Measurements from ENCODE around the gene OR1F1.

The OR1F1 gene

DNA sequence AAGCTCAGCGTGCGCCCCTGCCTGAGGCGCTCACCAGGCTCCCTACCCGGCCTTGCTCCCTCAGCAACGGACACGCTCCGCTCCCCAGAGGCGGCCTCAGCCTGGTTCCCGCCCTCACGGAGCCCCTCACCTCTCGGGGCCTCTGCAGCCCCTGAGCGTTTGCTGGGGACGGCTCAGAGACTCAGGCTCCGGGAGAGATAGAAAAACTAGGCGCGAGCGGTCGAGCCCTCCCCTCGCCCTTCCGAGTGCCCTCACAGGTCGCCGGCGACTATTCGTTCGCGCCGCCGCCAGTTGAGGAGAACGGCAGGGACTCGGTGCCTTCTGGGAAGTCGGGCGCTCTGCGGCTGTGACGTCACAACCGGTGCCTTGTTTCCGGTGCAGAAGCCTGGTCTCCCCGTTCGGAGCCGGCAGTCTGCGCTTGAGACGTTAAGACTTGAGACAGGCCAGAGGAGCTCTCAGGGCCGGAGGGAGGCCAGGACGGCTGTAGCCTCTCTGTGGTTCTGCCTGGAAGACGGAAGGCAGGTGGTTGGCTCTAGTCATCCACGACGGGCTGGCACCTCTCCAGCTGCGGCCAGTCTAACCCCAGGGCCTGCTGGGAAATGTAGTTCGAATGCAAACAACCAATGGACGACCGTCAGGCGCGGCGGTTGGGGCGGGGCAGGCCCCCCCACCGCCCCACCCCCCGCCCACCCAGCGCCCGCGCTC is 47.0 kb downstream of the OR1F1 start, which contains the start of gene ZNF200:
TSS of gene ZNF200 (minus strand) at position 302 of the 705 bp plus-strand sequence. CDS start 1,403 bp downstream, outside the sequence.
- peak within 1 kb of the TSS; percentile 98 for H3K4me3 Mint-ChIP-seq
- peaks cover 23% of the 10 kb centered on the region for H3K4me1 Mint-ChIP-seq
- peaks cover 37% of the 10 kb centered on the region for H3K36me3 Mint-ChIP-seq
- H3K27me3 Mint-ChIP-seq, result no peaks in the 10 kb centered on the region
- peak within 1 kb of the TSS; percentile 98 for H3K27ac Mint-ChIP-seq
- ATAC-seq, result peak; percentile 97
- peaks cover 10% of the 10 kb centered on the region for H3K9me3 Mint-ChIP-seq

DNA sequence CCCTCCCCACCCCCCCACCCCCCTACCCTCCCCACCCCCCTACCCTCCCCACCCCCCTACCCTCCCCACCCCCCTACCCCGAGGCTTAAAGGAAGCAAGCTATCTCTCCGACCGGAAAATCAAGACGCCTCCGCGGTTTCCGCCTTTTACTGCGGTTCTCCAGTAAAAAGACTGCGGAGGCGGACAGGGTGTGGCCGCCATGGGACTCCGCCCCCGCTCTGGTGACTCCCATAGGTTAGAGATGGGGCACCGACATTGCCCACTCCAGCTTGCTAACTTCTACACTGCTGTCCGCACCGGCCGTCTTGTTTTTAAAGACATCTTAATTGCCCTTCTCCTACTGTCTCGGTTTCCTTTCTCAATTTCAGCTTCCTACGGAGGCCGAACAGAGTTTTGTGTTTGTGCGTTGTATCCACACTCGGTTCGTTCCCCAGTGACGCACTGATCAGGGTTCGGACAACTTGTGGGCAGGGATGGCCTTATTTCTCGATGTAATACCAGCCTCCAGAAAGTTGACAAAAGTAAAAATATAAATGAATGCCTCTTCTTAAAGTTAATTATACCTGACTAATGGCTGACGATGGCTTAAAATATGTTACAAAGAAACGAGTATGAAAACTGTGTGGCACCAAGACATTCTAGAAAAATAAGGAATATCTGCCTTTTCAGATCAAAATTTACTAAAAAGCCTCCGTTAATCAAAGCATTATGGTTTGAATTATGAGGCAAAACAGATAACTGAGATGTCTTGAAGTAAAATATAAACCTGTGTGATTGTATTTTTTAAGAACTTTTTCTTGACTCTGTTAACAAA is 48.1 kb downstream of the OR1F1 start:
- no peak for ATAC-seq
- H3K9me3 Mint-ChIP-seq, result peaks cover 5% of the 10 kb centered on the region

DNA sequence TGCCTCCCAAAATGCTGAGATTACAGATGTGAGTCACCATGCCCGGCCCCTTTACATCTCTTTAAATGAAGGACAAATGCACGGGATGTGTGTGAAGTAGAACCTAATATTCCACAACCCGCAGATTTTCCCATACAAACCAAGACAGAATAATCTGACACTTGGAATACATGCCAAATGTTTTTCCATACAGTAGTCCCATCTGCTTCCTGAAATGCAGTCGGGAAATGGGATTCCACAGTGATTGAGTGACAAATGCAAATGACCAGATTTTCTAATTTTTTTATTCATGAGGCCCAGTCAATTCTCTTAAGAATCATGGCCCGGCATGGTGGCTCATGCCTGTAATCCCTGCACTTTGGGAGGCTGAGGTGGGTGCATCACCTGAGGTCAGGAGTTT is 53.8 kb downstream of the OR1F1 start:
- H3K9me3 Mint-ChIP-seq, result peaks cover 2% of the 10 kb centered on the region
- no peaks in the 10 kb centered on the region for H3K36me3 Mint-ChIP-seq
- no peaks in the 10 kb centered on the region for H3K4me1 Mint-ChIP-seq
- H3K27me3 Mint-ChIP-seq, result peaks cover 47% of the 10 kb centered on the region
- H3K4me3 Mint-ChIP-seq, result no peak overlapping the region
- no peak for ATAC-seq
- H3K27ac Mint-ChIP-seq, result no peak overlapping the region

More for the DNA sequence above, 48.1 kb downstream of the OR1F1 start:
- peak overlapping the region; percentile 76 for H3K4me3 Mint-ChIP-seq
- H3K4me1 Mint-ChIP-seq, result peaks cover 23% of the 10 kb centered on the region
- peak overlapping the region; percentile 98 for H3K27ac Mint-ChIP-seq
- H3K36me3 Mint-ChIP-seq, result peaks cover 27% of the 10 kb centered on the region
- H3K27me3 Mint-ChIP-seq, result peaks cover 5% of the 10 kb centered on the region

DNA sequence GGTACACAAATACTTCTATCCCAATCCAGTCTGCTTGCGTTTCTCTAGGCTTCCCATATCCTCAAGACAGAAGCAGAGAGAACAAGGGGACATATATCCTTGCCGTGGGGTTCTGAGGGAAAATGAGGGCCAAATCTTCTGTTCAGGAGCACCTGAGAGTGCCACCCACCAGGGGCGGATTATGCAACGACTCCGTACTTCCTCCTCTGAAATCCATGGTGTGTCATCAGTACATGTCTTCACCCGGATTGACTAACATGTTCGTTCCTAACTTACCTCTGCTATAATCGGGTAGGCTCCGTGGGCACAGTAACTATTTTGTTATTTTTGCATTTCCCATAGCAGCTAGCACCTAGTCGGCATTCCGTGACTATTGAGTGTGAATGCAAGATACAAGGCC is 54.7 kb downstream of the OR1F1 start:
- no peak for ATAC-seq
- H3K9me3 Mint-ChIP-seq, result peaks cover 2% of the 10 kb centered on the region
- H3K27ac Mint-ChIP-seq, result no peak overlapping the region
- no peak overlapping the region for H3K4me3 Mint-ChIP-seq
- peaks cover 57% of the 10 kb centered on the region for H3K27me3 Mint-ChIP-seq
- H3K36me3 Mint-ChIP-seq, result no peaks in the 10 kb centered on the region
- no peaks in the 10 kb centered on the region for H3K4me1 Mint-ChIP-seq

DNA sequence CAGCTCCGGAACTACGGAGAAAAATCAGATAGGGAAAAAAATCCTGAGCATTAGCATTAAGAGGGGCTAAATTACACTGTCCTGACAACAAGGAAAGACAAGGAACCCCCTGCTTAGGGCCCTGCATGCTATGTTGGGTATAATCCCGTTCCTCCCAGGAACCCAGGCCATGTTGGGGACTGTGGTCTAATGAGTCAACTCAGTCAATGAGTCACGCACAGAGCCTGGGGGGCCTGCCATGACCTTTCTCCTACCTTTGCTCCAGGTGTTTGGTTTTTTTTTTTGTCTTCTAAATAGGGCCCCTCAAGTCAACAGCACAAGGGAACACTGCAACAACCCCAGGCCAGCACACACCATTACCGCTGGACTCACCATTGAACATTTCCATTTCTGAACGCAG is 55.9 kb downstream of the OR1F1 start:
- Mint-ChIP-seq H3K27me3 (peaks cover 68% of the 10 kb centered on the region), H3K9me3 (no peaks in the 10 kb centered on the region), H3K36me3 (no peaks in the 10 kb centered on the region), H3K4me3 (no peak overlapping the region), H3K27ac (no peak overlapping the region), H3K4me1 (no peaks in the 10 kb centered on the region)
- no peak for ATAC-seq

- no peak for ATAC-seq
- H3K36me3 Mint-ChIP-seq, result no peaks in the 10 kb centered on the region
- H3K27ac Mint-ChIP-seq, result no peak overlapping the region
- no peak overlapping the region for H3K4me3 Mint-ChIP-seq
- no peaks in the 10 kb centered on the region for H3K4me1 Mint-ChIP-seq
- no peaks in the 10 kb centered on the region for H3K9me3 Mint-ChIP-seq
- H3K27me3 Mint-ChIP-seq, result peaks cover 70% of the 10 kb centered on the region
Observed at GRCh38 chr16:3246002-3246401, 58.0 kb downstream of the OR1F1 start.

DNA sequence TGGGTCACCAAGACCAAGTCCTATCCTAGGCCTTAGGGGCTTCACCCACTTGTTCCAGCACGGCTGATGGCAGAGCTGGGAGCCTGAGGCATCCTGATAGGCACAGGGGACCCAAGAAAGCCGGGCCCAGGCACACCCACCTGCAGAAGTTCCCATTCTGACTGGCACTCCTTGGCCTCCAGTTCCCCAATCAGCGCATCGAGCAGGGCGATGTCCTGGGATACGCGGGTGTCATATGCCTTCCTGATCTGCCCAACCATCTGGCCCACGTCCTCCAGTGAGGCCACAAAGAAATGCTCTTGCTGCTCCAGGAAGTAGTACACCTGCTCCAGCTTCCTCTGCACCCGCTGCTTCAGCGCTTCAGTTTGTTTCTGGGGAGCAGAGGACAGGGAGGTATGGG is 58.9 kb downstream of the OR1F1 start:
- no peak overlapping the region for H3K27ac Mint-ChIP-seq
- ATAC-seq, result no peak
- H3K27me3 Mint-ChIP-seq, result peaks cover 72% of the 10 kb centered on the region
- no peaks in the 10 kb centered on the region for H3K4me1 Mint-ChIP-seq
- no peaks in the 10 kb centered on the region for H3K36me3 Mint-ChIP-seq
- H3K9me3 Mint-ChIP-seq, result no peaks in the 10 kb centered on the region
- no peak overlapping the region for H3K4me3 Mint-ChIP-seq

GRCh38 chr16:3248596-3248995 is 60.6 kb downstream of the OR1F1 start:
- Mint-ChIP-seq H3K4me1 (no peaks in the 10 kb centered on the region), H3K4me3 (no peak overlapping the region), H3K36me3 (no peaks in the 10 kb centered on the region), H3K9me3 (no peaks in the 10 kb centered on the region), H3K27me3 (peaks cover 61% of the 10 kb centered on the region), H3K27ac (no peak overlapping the region)
- ATAC-seq, result no peak

DNA sequence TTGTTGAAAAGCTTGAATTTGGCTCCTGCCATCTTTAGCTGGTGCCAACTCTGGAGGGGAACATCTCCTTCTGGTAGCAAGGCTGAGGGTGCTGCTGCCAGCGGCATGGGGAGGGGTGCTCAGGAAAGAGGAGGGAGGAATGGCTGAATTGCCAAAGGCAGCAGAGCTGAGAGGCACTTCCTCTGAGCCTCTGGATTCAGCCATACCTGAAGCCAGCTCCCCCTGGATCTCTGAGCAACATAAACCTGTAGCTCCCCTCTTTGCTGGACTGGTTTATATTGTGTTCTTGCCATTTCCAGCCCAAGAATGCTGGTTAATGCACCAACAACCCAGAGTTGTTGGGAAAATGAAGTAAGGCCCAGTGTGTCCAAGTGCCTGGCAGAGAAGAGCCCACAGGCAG is 61.0 kb downstream of the OR1F1 start:
- no peaks in the 10 kb centered on the region for H3K36me3 Mint-ChIP-seq
- H3K9me3 Mint-ChIP-seq, result no peaks in the 10 kb centered on the region
- H3K27me3 Mint-ChIP-seq, result peaks cover 57% of the 10 kb centered on the region
- no peak overlapping the region for H3K4me3 Mint-ChIP-seq
- no peak overlapping the region for H3K27ac Mint-ChIP-seq
- H3K4me1 Mint-ChIP-seq, result no peaks in the 10 kb centered on the region
- ATAC-seq, result no peak

DNA sequence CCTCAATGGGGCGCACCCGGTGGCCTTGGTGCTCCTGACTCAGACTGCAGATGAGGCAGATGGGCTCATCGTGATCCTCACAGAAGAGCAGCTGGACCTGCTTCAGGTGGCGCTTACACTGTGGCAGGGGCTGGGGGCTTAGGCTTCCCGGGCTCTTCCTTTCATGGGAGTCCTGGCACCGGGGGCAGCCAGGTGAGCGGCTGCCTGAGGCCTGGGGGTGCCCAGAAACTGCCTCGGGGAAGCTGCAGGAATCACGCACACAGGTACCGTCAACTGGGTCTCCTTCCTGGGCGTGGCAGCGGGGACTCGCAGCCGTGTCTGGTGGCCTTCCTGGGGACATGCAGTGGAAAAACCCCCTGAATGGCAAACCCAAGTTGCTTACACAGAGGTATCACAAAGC is 61.4 kb downstream of the OR1F1 start:
- ATAC-seq, result no peak

GRCh38 chr16:3252967-3253366 is 65.0 kb downstream of the OR1F1 start:
- Mint-ChIP-seq H3K4me3 (no peak overlapping the region), H3K9me3 (no peaks in the 10 kb centered on the region)

More for the DNA sequence above, 61.4 kb downstream of the OR1F1 start:
- Mint-ChIP-seq H3K4me1 (no peaks in the 10 kb centered on the region), H3K9me3 (no peaks in the 10 kb centered on the region), H3K27me3 (peaks cover 52% of the 10 kb centered on the region), H3K4me3 (no peak overlapping the region), H3K27ac (no peak overlapping the region), H3K36me3 (no peaks in the 10 kb centered on the region)

DNA sequence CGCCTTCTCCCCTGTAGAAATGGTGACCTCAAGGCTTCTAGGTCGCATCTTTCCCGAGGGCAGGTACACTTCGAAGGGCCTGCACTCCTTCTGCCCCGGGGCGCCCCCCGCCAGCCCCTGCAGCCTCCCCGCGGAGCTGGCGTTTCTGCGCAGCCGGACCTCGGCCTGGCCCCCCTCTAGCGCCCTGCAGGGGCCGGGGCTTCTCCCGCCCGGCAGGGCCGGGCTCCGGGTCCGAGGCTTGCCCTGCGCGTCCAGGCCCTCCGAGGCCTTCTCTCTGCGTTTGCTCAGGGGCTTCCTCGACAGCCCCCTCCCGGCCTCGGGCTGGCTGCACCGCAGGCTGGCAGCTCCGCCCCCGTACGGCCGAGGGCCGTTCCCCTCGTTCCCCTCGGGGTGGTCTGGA is 66.3 kb downstream of the OR1F1 start:
- Mint-ChIP-seq H3K4me1 (no peaks in the 10 kb centered on the region), H3K9me3 (no peaks in the 10 kb centered on the region), H3K36me3 (no peaks in the 10 kb centered on the region), H3K27ac (no peak overlapping the region), H3K27me3 (peaks cover 40% of the 10 kb centered on the region), H3K4me3 (no peak overlapping the region)
- ATAC-seq, result no peak

More at GRCh38 chr16:3252967-3253366, 65.0 kb downstream of the OR1F1 start:
- Mint-ChIP-seq H3K36me3 (no peaks in the 10 kb centered on the region), H3K27ac (no peak overlapping the region), H3K4me1 (no peaks in the 10 kb centered on the region), H3K27me3 (peaks cover 46% of the 10 kb centered on the region)
- no peak for ATAC-seq

Measured in stimulated activated memory B cell treated with anti-CD40 and anti-IgM and Interleukin-4, amounts not matched to agents 10 μg/mL and 1 μg/mL and 100 μg/mL, for 72 hours (primary cell).